Measurements from ENCODE around the gene KREMEN1. TPM values are rescaled to one million over a fixed set of nuclear protein-coding genes. Genes with fewer than 3 reads are reported as not detected.

KREMEN1 gene
- total and polyA plus RNA-seq, 3 donors from 2014 or later = 42.5 to 54.9 (median 54.5) TPM

DNA sequence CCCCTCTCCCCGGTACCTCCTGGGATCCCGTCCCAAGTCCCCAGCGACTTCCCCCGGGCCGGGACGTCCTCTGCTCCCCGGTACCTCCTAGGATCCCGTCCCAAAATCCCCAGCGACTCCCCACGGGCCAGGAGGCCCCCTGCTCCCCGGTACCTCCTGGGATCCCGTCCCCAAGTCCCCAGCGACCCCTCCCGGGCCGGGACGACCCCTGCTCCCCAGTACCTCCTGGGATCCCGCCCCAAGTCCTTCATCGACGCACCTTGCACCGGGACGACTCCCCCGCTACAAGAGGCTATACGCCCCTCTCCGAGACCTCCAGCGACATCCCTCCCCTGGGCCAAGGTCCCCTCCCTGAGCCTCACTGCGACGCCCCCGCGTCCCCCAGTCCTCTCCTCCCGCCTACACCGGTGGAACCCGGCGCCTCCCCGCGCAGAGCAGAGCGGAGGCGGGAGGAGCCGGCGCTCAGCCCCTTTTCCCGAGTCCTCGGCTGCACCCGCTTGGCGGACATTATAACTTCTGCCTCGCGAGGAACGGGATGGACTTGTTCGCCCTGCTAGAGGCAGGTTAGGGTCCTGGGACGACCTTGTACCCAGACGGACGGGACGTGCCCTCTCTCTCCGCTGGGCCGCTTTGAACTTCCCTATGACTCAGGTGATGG is 912 bp downstream of the KREMEN1 start:
- H3K36me3 ChIP-seq (ENCODE audit: low read depth, missing control alignments) = no peaks in the 10 kb centered on the region
- peak; percentile 56 for DNase-seq
- H3K27me3 ChIP-seq = no peaks in the 10 kb centered on the region
- WGBS, 2 donors = 1% methylated on average over 24 to 53 of the region's 53 CpGs
- peak overlapping the region; percentile 69 to 84 for H3K4me3 ChIP-seq
- TF ChIP-seq, protein P1, sequence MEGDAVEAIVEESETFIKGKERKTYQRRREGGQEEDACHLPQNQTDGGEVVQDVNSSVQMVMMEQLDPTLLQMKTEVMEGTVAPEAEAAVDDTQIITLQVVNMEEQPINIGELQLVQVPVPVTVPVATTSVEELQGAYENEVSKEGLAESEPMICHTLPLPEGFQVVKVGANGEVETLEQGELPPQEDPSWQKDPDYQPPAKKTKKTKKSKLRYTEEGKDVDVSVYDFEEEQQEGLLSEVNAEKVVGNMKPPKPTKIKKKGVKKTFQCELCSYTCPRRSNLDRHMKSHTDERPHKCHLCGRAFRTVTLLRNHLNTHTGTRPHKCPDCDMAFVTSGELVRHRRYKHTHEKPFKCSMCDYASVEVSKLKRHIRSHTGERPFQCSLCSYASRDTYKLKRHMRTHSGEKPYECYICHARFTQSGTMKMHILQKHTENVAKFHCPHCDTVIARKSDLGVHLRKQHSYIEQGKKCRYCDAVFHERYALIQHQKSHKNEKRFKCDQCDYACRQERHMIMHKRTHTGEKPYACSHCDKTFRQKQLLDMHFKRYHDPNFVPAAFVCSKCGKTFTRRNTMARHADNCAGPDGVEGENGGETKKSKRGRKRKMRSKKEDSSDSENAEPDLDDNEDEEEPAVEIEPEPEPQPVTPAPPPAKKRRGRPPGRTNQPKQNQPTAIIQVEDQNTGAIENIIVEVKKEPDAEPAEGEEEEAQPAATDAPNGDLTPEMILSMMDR (IDR thresholded peaks at IDR 0.05) = no peak
- TF ChIP-seq POLR2A (IDR thresholded peaks at IDR 0.05) = no peak
- no peaks in the 10 kb centered on the region for H3K9me3 ChIP-seq
- intact Hi-C loops (cut with DNase I; ENCODE audit: low total_unique reads) = no loop called here
- H3K27ac ChIP-seq = peak overlapping the region; percentile 76 to 84
- H3K4me1 ChIP-seq = peaks cover 38% of the 10 kb centered on the region

DNA sequence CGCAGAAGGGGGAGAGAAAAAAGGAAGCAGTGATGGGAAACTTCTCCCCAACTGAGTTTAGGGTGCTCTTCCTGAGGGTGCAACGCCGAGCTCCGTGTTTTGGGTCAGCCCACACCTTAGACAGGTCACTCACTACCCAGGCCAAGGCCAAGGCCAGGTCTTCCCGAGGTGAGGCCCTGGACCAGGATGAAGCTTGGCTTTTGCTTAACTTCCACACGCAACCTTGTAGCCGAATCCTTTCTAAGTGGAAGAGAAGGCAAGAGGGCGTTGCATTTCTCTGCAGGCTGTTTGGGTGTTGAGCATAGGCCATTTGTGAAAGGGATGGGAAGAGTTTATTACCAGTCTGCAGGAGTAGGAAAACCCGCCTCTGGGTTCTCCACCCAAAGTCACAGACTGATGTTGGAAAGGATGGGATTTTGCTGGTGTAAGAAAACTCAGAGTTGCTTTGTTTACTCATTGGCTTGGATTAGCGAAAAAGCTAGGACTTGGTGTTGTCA is 1.5 kb downstream of the KREMEN1 start:
- H3K4me1 ChIP-seq = peaks cover 43% of the 10 kb centered on the region
- no peaks in the 10 kb centered on the region for H3K27me3 ChIP-seq
- intact Hi-C loops (cut with DNase I; ENCODE audit: low total_unique reads) = no loop called here
- DNase-seq = peak; percentile 62
- peak overlapping the region; percentile 69 to 84 for H3K4me3 ChIP-seq
- TF ChIP-seq, protein P1 (IDR thresholded peaks at IDR 0.05) = no peak
- no peak for TF ChIP-seq POLR2A (IDR thresholded peaks at IDR 0.05)
- no peaks in the 10 kb centered on the region for H3K9me3 ChIP-seq
- no peaks in the 10 kb centered on the region for H3K36me3 ChIP-seq (ENCODE audit: low read depth, missing control alignments)
- 19 to 28% methylated on average over 7 to 10 of the region's 10 CpGs for WGBS, 2 donors
- H3K27ac ChIP-seq = peak overlapping the region; percentile 76 to 84

DNA sequence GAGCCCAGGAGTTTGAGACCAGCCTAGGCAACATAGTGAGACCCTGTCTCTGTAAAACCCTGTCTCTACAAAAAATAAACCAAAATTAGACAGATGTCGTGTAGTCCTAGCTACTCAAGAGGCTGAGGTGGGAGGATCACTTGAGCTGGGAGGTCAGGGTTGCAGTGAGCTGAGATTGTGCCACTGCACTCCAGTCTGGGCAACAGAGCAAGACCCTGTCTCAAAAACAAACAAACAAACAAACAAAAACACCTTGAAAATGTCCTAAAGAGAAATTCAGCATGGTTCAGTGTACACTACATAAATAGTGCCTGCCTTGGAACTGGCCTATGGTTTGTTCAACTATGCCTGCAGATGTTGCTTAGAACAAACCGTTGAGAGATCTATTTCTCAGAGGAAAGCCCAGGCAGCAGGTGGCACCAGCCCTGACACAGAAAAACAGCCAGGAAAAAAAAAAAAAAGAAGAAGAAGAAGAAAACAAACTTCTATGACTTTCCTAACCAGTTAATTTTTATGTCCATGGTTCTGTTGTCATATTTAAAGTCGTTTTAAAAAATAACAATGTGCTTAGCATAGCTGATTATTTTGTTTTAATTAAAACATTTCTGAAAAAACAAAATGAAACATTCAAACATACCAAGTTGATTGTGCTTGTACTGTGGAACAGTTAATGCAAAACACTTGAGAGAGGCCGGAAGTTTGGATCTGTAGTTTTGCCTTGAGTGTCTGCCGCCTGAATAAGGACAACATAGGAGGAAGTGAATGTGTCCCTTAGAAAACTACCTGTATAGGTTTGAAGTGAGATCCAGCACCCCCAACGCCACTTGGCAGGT is 5.4 kb downstream of the KREMEN1 start:
- 41 to 63% methylated on average over 6 of the region's 6 CpGs for WGBS, 2 donors
- no peak overlapping the region for H3K4me3 ChIP-seq
- TF ChIP-seq, protein P1 (IDR thresholded peaks at IDR 0.05) = no peak
- no peak for TF ChIP-seq POLR2A (IDR thresholded peaks at IDR 0.05)
- no peak for DNase-seq
- peaks cover 49% of the 10 kb centered on the region for H3K4me1 ChIP-seq
- peak overlapping the region; percentile 31 to 61 for H3K27ac ChIP-seq
- no peaks in the 10 kb centered on the region for H3K9me3 ChIP-seq
- intact Hi-C loops (cut with DNase I; ENCODE audit: low total_unique reads) = no loop called here
- no peaks in the 10 kb centered on the region for H3K36me3 ChIP-seq (ENCODE audit: low read depth, missing control alignments)
- H3K27me3 ChIP-seq = no peaks in the 10 kb centered on the region

DNA sequence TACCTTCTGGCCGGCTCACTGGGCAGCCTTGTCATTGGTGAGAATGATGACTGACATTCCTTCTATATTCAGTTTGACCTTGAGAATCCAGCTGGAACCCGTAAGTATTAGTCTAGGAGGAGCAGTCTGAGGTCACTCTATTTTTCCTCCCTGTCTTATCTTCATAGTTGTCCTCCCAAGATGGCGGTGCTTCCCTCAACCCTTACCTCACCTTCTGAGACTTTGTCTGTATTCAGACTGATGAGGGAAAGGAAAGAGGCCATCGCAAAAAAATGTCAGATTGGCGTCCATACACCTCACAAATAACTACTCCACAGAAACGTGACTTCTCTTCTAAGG is 6.0 kb downstream of the KREMEN1 start:
- no peaks in the 10 kb centered on the region for H3K9me3 ChIP-seq
- intact Hi-C loops (cut with DNase I; ENCODE audit: low total_unique reads) = no loop called here
- no peaks in the 10 kb centered on the region for H3K27me3 ChIP-seq
- no peaks in the 10 kb centered on the region for H3K36me3 ChIP-seq (ENCODE audit: low read depth, missing control alignments)
- peak; percentile 44 for DNase-seq
- WGBS, 2 donors = 50 to 62% methylated on average over 6 of the region's 6 CpGs
- no peak overlapping the region for H3K4me3 ChIP-seq
- H3K27ac ChIP-seq = peak overlapping the region; percentile 31 to 61
- TF ChIP-seq, protein P1 (IDR thresholded peaks at IDR 0.05) = no peak
- no peak for TF ChIP-seq POLR2A (IDR thresholded peaks at IDR 0.05)
- H3K4me1 ChIP-seq = peaks cover 49% of the 10 kb centered on the region
